Measurements from ENCODE around the gene EDRF1. TPM values are rescaled to one million over a fixed set of nuclear protein-coding genes. Genes with fewer than 3 reads are reported as not detected.

The EDRF1 gene
- total and polyA plus RNA-seq, 2 of the 8 experiments (the other 6 are each of a cell fraction or from before 2014, with no cell fraction given), result 19.9 to 37.8 TPM

- Histone ChIP-seq H3K23ac (ENCODE audit: insufficient read length) (no peak overlapping the region), H3K4me3 (ENCODE audit: extremely low read depth in 1 of 4, insufficient read depth in 2 of 4, low read depth in 3 of 4, low read length in 4 of 4) (no peak overlapping the region), H3K4ac (replicated peaks; ENCODE audit: insufficient read length, low read depth, low read length) (no peak overlapping the region), H2AFZ (ENCODE audit: low read length) (no peak overlapping the region), H3K56ac (replicated peaks; ENCODE audit: insufficient read length, low read depth, low read length) (no peak overlapping the region), H2AK5ac (ENCODE audit: low read depth, low read length) (no peak overlapping the region), H3K9ac (replicated peaks in 1 of 4; ENCODE audit: extremely low read depth in 1 of 4, low read depth in 3 of 4, low read length in 3 of 4) (no peak overlapping the region), H3K27ac (ENCODE audit: low read depth, low read length) (no peak overlapping the region), H2BK12ac (ENCODE audit: low read depth, low read length) (no peak overlapping the region), H3K27me3 (replicated peaks in 1 of 4; ENCODE audit: control insufficient read depth in 3 of 4, extremely low read depth in 1 of 4, insufficient read depth in 3 of 4, low read length in 3 of 4) (no peaks in the 10 kb centered on the region), H2BK20ac (ENCODE audit: low read length) (no peak overlapping the region), H3K9me3 (ENCODE audit: insufficient read depth in 2 of 2, low read depth in 1 of 2, low read length in 1 of 2) (no peaks in the 10 kb centered on the region), H2BK120ac (replicated peaks; ENCODE audit: low read depth, low read length) (no peak overlapping the region), H2BK15ac (ENCODE audit: low read length) (no peak overlapping the region), H3K36me3 (ENCODE audit: control insufficient read depth in 2 of 4, insufficient read depth in 4 of 4, low read length in 3 of 4) (peaks cover 2 to 25% (median 18%) of the 10 kb centered on the region in 4 experiments; a peak in 7 of 8 replicates), H3K18ac (ENCODE audit: extremely low read depth, low read length) (no peak overlapping the region), H4K8ac (ENCODE audit: extremely low read depth, insufficient read depth, low read length) (no peak overlapping the region), H4K20me1 (replicated peaks in 1 of 2; ENCODE audit: control insufficient read depth in 1 of 2, insufficient read depth in 2 of 2, low read length in 2 of 2) (peaks cover 0 to 6% of the 10 kb centered on the region in 2 experiments), H3K4me2 (ENCODE audit: insufficient read depth in 1 of 2, low read depth in 2 of 2, low read length in 2 of 2) (no peak overlapping the region), H3K79me1 (ENCODE audit: low read depth, low read length) (no peaks in the 10 kb centered on the region), H3K4me1 (replicated peaks in 1 of 4; ENCODE audit: control insufficient read depth in 3 of 4, insufficient read depth in 4 of 4, low read length in 3 of 4) (peaks cover 0 to 7% (median 3%) of the 10 kb centered on the region in 4 experiments; a peak in 3 of 7 replicates), H3K23me2 (ENCODE audit: low read depth, low read length) (no peaks in the 10 kb centered on the region), H3K79me2 (ENCODE audit: control insufficient read depth in 1 of 2, insufficient read depth in 2 of 2, low read length in 2 of 2) (no peaks in the 10 kb centered on the region), H3K14ac (ENCODE audit: insufficient read length) (no peak overlapping the region), H2BK5ac (ENCODE audit: low read depth, low read length) (no peak overlapping the region), H4K5ac (ENCODE audit: insufficient read length, low read depth, low read length) (no peak overlapping the region), H4K91ac (replicated peaks; ENCODE audit: insufficient read length, low read length) (no peak overlapping the region)
- ChIA-PET POLR2A (ENCODE audit: partially characterized antibody) (interaction anchor here (1.2 kb wide), 1 partner anchor 33 kb away, joined by 3 read pairs; no protein-coding TSS in a partner anchor), CTCF (ENCODE audit: partially characterized antibody) (no interaction called here)
- WGBS, 2 experiments (ENCODE audit: extremely low coverage in 1 of 2, insufficient coverage in 1 of 2, insufficient read length in 1 of 2, insufficient replicate concordance in 2 of 2, low coverage in 1 of 2, low lambda C conversion rate in 2 of 2, missing lambda C conversion rate in 1 of 2), result 93% methylated on average over 4 of the region's 4 CpGs; no CpG with 5 or more reads in 1 of the 2 experiments
- no peak for DNase-seq (ENCODE audit: low read depth in 1 of 2, low spot score in 2 of 2)
- TF ChIP-seq ZNF274 (IDR thresholded peaks at IDR 0.05; ENCODE audit: borderline replicate concordance, extremely low read depth, low read length), result no peak
- TF ChIP-seq ASH2L (IDR thresholded peaks at IDR 0.05; ENCODE audit: low read length), result no peak
- no peak for TF ChIP-seq SIRT6 (IDR thresholded peaks at IDR 0.05; ENCODE audit: low read length)
- TF ChIP-seq E2F6 (IDR thresholded peaks at IDR 0.05), result no peak
- TF ChIP-seq GTF2F1 (IDR thresholded peaks at IDR 0.05; ENCODE audit: borderline replicate concordance, low read depth, low read length), result no peak
- no peak for FAIRE-seq
Observed at GRCh38 chr10:125766511-125766910, 47.0 kb downstream of the EDRF1 start.
